PFSK-1 (cell line): ENCODE results near the gene HRH1.

Source experiments
- POLR2AphosphoS5 ChIP-seq: IDR thresholded peaks from 2 replicates; pipeline ENCODE4 v1.6.1; 2012; ENCODE audit warnings: low read depth, mild to moderate bottlenecking, control low read depth, low read length, moderate library complexity
- REST ChIP-seq, 2 experiments: IDR thresholded peaks; 2 replicates each; pipeline versions ENCODE4 v1.6.1 to v1.8.0; 2011 to 2012; ENCODE audit warnings: low read depth in 2 of 2, low read length in 2 of 2, control low read depth in 1 of 2, inconsistent platforms in 1 of 2, mild to moderate bottlenecking in 1 of 2, moderate library complexity in 1 of 2; ENCODE audit not compliant: insufficient read depth in 1 of 2
- SIN3A ChIP-seq: IDR thresholded peaks from 2 replicates; pipeline ENCODE4 v1.6.1; 2012; ENCODE audit warnings: mild to moderate bottlenecking, low read length, moderate library complexity, borderline replicate concordance; ENCODE audit not compliant: insufficient read depth
- TAF1 ChIP-seq: IDR thresholded peaks from 2 replicates; pipeline ENCODE4 v1.6.1; 2012; ENCODE audit warnings: low read length, control low read depth, borderline replicate concordance; ENCODE audit not compliant: insufficient read depth

GRCh38 chr3:11132861-11133260, 21.4 kb upstream of the HRH1 start:
- TF ChIP-seq POLR2AphosphoS5 (no peak), TAF1 (no peak), SIN3A (no peak), REST (IDR thresholded peaks at IDR 0.05; ENCODE audit: insufficient read depth in 1 of 2, low read depth in 2 of 2, low read length in 2 of 2) (no peak)
